ENCODE data around the gene USP47.

The USP47 gene

DNA sequence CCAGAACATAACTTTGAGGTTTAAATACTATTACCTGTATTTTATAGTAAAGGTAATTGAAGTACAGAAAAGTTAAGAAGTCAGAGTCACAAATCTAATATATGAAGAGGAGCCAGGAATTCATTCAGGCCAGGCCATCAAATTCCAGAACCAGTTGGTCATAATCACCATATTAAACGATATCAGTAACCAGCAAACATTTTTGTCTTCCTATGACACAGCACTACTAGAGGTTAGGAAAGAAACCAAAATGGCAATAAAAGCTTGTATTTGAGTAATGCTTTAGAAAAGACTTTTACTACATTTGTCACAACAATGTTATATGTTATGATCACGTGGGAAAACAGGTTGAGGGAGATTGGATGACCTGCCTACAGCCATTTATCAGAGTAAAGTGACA is 104.4 kb downstream of the USP47 start:
- DNase-seq, result no peak

DNA sequence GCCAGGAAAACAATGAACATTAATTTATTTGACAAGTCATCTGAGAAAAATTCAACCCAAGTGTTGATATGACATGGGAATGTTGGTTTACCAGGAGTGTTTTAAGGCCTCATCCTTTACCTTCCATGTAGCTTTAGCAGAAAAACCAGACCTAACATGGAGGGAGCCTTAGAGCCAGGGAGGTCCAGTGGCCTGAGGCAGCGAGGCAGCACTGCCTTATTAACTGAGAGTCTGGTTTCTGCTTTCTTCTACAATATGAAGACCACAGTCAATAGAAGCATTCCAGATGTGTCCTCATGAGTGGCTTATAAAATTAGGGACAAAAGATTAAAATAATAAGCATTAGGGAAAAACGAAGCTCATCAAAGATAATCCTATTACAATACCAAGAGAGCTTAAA is 105.1 kb downstream of the USP47 start:
- no peak for DNase-seq

DNA sequence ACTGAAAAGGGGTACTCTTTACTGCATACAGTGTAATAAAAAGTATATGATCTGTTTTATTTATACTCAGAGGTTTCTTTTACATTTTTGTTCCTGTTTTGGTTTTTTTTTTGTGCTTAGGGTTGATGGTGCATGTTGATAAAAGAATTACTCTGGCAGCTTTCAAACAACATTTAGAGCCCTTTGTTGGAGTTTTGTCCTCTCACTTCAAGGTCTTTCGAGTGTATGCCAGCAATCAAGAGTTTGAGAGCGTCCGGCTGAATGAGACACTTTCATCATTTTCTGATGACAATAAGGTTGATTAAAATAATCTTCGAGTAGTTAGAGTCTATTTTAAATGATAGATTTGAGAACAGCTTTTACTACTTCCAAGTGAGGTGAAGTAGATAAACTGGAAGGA is 106.1 kb downstream of the USP47 start:
- no peak for DNase-seq

DNA sequence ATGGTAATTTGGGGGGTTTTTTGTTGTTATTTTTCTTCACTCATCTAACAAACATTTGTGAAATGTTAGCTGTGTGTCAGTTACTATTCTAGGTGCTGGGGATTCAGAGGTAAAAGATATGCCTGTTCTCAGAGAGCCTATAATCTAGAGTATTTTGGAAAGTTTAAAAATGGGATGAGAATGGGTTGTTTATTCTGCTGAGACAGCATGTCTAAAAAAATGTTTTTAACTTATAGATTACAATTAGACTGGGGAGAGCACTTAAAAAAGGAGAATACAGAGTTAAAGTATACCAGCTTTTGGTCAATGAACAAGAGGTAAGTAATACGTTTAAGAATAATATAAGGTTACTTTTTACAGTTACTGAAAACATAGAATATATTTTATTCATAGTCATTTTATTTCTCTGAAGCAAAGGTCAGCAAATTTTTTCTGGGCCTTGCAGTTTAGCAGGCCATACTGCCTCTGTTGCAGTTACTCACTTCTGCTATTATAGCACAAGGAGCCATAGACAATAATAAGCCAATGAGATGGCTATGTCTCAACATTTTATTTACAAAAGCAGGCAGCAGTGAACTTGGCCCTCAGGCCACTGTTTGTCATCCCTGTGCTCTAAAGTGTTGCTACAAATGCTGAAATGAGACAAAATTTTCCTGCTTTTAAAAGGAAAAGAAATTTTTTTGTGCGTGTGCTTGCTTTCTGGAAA is 106.6 kb downstream of the USP47 start:
- no peak for DNase-seq

DNA sequence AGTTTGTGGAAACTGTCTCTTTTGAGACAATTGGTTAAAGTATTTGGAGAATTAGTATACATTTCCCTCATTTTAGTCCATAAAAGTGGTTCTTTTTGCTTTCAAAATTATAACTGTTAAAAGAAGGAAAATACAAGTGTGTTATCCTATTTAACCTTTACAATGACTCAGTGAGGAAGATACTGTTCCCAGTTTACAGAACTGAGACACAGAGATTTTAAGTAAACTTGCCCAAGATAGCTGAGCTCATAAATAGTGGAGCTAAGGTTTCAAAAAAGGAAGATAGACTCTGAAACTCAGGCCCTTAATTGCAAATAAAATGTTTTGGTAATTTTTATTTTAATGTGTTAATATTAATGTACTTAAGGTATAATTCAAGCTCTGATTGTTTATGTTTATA is 107.7 kb downstream of the USP47 start:
- no peak for DNase-seq

DNA sequence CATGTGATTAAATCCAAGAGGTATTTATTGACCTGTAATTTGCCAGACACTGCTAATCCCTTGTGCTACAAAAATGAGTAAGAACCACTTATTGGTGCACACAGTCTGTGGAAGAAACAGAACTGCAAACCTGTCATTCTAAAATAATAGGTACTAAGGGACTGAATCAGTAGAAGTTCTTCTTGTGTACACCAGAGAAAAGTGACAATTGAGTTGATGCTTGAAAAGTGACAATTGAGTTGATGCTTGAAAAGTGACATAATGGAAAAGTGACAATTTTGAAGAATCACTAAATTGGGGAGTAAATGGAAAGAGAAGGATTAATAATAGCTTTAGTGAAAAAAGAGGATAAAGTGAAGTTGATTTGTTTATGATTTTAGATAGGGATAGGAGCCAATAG is 110.3 kb downstream of the USP47 start:
- DNase-seq, result no peak

DNA sequence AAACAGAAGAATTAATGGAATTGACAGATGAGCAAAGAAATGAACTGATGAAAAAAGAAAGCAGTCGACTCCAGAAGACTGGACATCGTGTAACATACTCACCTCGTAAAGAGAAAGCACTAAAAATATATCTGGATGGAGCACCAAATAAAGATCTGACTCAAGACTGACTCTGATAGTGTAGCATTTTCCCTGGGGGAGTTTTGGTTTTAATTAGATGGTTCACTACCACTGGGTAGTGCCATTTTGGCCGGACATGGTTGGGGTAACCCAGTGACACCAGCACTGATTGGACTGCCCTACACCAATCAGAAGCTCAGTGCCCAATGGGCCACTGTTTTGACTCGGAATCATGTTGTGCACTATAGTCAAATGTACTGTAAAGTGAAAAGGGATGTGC is 114.2 kb downstream of the USP47 start:
- DNase-seq, result no peak

DNA sequence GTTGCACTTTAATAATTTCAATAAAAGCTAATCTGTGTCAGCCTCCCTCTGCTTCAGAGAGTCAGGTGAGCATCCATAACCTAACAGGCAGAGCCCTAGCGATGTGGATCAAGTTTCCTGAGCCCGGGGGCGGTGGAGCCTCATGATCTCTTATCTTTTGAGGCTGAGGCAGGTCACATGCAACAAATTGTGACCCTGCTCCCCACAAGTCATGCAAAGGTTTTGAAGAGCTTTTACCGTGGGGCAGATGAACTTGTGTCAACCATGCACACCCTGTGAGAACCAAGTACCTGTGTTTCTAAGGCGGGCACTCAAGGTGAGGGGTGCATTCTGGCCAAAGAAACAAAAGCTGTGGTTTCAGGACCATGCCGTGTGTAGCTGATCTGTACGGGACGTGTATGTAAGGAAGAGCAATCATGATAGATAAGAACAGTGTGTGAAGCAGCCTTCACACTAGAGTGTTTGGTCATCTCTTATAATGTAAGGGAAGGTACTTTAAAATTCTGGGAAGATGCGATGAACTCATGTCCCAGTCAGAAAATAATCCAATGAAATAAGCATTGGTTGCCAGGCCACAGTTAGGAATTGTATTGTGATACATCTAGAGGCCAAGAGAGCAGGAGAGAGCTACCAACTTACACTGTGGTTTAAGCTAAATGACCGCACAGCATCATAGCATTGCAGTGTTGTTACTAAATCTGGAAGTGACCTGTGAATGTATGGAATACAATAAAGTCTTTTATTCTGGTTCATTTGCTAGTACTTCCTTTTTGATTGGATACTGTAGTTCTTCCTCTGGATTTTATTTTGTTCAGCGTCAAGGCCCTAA is 116.8 kb downstream of the USP47 start:
- no peak for DNase-seq

DNA sequence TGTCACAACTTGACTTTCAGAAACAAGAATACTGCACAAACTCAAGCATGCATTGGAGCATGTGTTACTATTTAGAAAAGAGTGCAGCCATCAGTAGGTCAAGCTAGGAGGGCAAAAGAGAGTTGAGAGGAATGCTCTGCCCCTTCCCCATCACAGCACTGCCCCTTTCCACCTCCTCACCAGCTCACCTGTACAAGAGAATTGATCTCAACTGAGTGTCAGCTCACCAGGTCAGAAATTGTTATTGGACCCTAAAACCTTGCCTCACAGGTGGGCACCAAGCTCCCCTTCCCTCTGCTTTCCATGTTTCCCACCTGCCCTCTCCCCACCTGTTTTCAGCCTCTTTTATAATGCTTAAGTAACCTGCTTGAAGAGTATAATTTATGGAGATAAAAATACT is 117.8 kb downstream of the USP47 start:
- DNase-seq, result no peak

DNA sequence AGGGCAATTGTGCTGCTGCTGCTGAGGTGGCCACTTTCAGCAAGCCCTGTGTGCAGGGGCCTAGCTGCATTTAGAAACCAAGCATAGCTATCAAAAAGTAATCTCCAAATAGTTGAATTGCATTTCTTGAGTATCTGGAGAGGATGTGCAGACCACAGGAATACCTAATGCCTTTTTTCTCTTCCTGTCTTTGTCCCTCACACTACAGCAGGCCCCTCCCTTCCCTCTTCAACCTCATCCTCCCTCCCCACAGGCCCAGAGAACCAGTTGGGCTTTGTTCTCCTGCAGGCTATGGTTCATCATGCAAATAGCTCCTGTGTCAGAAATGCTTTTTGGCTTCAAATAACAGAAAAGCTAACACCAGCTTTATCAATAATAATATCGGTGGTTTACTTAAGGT is 118.9 kb downstream of the USP47 start:
- no peak for DNase-seq

DNA sequence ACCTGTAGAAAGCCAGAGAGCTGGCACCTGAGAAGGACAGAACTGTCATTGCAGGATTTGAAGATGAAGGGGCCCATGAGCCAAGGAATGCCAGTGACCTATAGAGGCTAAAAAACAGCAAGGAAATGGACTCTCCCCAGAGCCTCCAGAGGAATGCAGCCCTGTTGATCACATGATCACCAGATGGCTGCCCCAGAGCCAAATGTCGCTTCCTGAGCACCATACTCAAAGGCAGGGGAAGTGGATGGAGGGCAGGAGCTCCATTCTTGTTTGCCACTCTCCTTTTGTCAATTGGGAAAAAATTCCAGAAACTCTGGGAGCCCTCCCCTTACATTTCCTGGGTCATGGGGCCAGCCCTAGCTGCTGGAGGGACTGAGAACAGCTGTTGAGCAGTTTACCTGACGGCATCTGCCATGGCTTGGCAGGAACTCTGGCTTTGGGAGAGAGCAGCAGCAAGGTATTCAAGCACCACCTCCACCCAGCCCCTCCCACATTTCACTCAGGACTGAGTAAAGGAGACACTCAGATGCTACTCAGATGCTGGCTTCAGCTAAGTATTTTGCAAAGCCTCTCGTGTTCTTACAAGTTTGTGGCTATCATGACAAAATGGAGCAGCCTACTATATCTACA is 119.7 kb downstream of the USP47 start:
- no peak for DNase-seq

DNA sequence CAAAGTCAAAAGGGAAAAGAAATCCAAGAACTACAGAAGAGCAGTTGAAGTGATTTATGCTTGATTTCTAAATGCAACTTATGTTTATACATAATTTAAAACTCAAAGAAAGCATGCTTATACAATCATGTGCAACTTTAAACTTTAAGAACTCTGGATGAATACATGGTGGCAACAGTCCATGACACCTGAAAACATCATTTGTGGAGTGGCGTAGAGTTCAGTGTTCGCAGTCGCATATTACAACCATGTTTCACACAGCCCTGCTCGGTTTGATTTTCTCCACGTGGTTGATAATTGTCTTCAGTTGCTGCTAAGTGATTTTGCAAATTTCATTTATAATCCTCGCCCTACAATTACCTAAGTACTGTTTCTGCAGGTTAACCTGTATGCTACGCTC is 121.3 kb downstream of the USP47 start:
- DNase-seq, result no peak

DNA sequence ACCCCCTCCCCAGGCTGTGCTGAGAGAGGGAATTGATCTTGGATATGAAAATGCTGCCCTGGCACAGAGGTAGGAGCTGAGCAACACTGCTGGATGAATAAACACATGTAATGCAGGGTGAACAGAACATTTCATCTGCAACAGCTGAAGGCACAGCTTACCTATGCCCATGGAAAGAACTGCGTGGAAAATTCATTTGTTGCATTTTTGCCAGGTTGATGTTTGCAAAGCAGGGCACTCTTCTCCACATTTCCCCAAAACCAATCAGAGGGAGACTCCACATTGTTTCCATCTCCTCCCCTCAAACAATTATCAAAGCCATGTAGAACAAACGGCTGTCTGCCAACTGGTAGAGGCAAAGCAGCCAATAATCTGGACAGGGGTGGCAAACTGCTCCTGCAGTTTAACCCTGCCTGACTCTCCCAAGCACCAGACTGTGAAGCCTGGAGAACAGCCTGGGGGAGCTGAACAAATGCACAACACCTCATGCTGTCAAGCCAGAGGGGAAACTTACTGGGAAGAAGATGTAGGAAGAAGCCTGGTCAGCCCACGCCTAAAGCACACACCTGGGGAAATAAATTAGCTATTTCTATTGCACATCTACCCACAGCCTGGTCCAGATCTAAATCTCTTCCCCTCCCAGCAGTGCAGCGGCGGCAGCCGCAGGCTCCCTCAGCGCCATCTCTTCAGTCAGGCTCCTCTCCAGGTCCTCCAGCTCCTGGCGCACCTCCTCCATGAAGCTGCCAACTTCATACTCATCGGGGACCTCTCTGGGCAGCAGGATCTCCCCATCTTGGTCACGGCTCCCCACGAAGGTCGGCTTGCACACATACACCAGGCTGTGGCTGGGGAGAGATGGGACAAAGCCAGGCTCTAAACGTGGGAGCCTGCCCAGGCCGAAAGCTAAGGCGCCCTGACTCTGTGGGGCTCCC is 122.3 kb downstream of the USP47 start:
- DNase-seq, result no peak

DNA sequence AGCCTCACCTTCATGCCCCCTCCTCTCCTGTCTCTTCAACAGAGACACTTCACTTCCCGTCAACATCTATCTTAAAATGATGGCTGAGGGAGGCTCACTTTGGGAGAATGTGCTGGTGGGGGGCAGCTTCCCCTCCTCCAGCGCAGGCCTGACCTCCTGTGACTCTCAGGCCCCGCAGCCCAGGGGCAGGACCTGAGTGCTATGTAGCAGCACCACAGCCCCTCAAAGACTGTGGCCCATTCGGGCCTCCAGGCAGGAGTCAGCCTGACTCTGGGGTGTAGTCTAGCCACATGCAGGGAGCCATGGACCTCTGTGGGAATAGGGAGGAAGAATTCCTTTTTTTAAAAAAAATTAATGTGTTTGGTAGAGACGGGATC is 123.0 kb downstream of the USP47 start:
- no peak for DNase-seq

DNA sequence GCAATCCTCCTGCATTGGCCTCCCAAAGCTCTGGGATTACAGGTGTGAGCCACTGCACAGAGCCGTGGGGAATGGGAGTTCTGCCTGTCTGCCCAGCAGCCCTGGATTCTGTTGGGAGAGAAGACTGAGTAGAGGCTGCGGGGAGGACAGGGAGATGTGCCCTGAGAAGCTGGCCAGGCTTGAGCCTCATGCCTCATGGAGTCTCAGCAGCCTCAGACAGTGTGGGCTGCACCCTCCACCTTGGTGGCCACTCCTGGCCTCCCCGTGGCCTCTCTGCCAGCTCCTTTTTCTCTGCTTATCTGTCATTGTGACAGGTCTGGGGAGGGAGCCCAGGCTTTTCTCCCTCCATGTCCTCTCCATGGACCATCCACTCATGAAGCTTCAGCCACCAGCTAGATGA is 123.4 kb downstream of the USP47 start:
- no peak for DNase-seq

DNA sequence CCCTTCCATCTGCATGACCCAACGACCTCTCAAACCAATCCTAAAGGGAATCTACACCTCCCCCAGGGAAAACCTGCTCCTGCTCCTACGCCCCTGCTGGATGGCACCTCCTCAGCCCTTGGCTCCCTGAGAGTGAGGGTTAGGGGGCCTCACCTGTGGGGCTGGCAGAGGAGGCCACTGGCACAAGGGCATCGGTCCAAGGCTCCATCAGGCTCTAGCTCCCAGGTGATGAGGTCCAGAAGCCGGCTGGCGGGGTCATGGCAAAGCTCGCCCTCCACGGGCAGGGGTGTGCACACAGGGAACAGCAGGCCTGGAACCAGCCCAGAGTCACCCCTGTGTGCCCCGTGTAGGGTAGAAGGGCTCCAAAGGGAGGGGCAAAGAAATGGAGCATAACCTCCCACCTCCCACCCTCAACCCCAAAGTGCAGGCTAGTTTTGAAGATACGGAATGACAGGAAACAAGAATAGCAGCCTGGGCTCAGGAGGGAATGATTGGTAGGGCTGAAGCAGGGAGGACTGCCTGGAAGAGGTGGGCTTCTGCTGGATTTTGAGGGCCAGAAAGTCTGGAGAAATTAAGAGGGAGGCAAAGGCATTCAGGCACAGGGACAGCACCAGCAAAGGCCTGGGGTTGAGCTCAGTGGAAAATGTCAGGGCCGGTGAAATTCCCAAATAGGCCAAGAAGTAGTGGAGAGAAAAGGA is 124.0 kb downstream of the USP47 start:
- no peak for DNase-seq

DNA sequence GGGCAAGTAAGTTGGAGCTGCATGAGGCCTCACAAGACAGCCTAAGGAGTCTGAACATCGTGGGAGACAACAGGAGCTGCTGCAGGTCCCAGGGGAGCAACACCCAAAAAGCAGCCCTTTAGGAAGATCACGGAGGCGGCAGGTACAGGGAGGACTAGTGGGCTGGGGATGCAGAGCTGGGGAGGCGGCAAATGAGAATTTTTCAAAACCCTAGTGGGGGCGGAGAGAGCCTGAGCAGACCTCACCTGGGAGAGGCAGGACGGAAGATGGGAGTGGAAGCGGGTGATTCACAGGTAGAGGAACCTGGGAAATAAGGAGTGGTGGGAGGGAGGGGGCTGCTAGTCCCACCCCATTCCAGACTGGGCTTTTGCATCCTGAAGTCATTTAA is 124.6 kb downstream of the USP47 start:
- DNase-seq, result no peak

DNA sequence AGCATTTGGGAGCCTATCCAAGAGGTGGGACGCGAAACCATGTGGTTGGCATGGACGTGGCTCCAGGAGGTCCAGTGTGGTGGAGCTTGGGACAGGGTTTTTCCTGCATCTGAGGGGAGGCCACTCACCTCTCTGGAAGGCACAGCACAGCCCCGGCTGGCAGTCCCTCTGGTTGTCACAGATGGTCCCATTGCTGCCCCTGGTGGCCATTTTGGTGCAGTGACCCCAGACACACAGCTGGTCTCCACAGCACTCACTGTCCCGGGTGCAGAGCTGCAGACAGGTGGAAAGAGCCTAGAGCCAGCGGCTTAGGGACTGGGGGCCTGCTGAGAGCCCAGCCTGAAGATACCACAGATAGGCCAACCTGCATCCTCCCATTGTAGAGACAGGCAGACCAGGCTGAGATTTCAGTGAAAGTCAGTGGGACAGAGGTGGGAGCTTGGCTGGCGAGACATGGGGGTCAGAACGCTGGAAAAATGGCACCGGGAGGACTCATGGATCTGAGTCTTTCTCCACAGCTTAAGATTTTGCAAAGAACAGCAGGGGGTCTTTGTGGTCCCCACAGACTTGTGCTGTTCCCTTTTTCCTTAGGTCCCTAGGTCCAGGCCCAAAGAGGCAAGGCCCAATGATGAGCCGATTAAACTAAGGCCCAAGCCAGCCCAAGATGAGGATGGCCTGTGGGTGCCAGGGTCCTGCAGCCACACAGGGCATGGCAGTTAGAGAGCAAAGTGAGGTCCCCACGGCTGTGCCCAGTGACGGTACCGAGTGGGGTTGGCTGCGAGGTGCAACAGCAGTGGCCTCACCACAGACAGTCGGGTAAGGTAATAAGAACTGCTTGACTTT is 125.3 kb downstream of the USP47 start:
- peak; percentile 91 for DNase-seq

DNA sequence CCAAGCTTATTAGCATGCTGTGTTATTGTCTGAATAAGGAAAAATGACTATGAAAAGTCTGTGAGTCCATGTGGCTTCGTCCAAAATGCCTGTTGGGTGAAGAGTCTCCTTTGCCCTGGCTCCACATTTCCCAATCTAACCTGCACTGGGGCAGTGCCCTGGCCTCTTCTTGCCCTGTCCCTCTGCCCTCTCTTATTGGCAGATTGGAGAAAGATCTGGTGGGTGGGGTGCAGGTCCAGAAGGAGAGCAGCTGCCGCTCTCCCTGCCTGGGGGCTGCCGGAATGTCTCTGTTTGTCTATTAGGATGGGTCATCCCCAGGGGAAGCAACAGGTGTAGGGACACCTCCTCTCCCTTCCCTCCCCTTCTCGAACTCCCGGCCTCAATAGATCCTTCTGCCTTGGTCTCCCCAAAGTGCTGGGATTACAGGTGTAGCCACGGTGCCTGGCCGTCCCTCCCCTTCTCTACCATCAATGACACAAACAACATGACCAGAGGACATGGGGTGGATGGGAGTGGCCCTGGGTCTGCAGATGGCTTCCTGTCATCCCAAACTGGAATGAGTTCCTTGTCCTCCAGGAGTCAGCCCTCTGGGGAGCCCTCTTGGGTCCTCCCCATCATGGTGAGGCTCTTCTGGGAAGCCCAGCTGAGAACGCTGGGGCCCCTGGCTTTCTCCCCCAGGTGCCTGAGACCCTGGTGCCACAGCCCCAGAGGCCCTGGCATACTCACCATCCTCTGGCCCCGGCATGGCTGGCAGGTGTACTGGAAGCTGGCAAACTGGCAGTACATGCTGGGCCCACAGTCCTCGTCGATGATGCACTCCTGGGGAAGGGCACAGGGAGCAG is 126.1 kb downstream of the USP47 start:
- no peak for DNase-seq

DNA sequence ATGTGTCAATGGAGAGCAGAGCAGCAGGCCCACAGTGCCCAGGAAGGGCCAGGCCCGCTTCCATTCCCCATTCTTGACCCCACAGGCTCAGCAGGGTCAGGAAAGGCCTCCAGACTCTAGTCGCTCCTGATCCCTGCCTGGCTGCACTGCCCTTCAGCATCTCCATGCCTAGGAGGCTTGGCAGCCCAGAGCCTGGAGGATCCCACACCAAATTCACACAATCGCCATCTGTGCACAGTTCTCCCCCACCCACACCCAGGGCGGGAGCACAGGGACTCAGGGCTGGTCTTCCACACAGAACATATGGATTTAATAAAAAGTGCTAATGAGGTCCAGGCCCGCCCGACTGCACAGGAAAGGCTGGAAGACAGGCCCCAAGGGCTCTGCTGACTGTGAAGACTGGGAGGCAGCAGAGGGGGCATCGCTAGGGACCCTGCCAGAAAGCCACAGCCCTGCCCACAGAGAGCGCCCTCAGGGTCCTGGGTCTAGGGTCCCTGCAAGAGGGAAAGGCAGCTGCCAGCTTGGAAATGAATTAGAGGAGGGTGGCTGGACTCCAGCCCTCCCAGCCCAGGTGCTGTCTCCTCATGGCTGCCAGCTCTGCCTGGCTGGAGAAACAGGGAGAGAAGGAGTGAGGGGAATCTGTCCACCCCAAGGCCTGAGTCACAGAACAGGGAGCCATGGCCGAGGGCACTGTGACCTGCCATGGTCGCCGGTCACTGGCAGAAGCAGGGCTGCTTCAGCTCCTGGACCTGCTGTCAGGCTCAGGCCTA is 126.9 kb downstream of the USP47 start:
- no peak for DNase-seq
